HepG2 (cell line): ENCODE results near the gene NPC2. TPM values are rescaled to one million over a fixed set of nuclear protein-coding genes. Genes with fewer than 3 reads are reported as not detected.
A peak's percentile ranks its signal among the peaks of the same experiment; 100 is the strongest.

ENCODE experiments used
- AHR ChIP-seq: IDR thresholded peaks from 2 replicates; pipeline ENCODE4 v1.6.1; 2018; ENCODE audit warnings: missing genetic modification reagents, missing compliant biosample characterization
- GATAD1 ChIP-seq: IDR thresholded peaks from 2 replicates; pipeline ENCODE4 v1.6.1; 2016; ENCODE audit warnings: missing genetic modification reagents, missing compliant biosample characterization
- HMG20A ChIP-seq: IDR thresholded peaks from 2 replicates; pipeline ENCODE4 v1.6.1; 2016; ENCODE audit warnings: borderline replicate concordance
- IRF9 ChIP-seq: sonication (generic); formaldehyde crosslinking; IDR thresholded peaks from 2 replicates; pipeline ENCODE4 v1.8.0; 2022; ENCODE audit warnings: missing genetic modification reagents, mild to moderate bottlenecking, borderline replicate concordance
- MXI1 ChIP-seq: IDR thresholded peaks from 3 replicates; pipeline ENCODE4 v1.6.1; 2012; ENCODE audit warnings: low read depth, low read length, inconsistent platforms, borderline replicate concordance
- PAXIP1 ChIP-seq: sonication (generic); formaldehyde crosslinking; conservative IDR thresholded peaks from 2 replicates; pipeline ENCODE4 v1.4.0; 2020; ENCODE audit warnings: mild to moderate bottlenecking, missing genetic modification reagents, moderate library complexity
- SCMH1 ChIP-seq: sonication (generic); formaldehyde crosslinking; IDR thresholded peaks from 2 replicates; pipeline ENCODE4 v1.9.0; 2021; ENCODE audit warnings: missing genetic modification reagents, mild to moderate bottlenecking, borderline replicate concordance
- SMAD1 ChIP-seq: sonication (generic); formaldehyde crosslinking; IDR thresholded peaks from 2 replicates; pipeline ENCODE4 v1.4.0; 2020; ENCODE audit warnings: missing genetic modification reagents, low read depth, mild to moderate bottlenecking, borderline replicate concordance
- STAG1 ChIP-seq: sonication (generic); formaldehyde crosslinking; IDR thresholded peaks from 2 replicates; pipeline ENCODE4 v1.4.0; 2020; ENCODE audit warnings: missing genetic modification reagents
- SYNCRIP ChIP-seq: fragments of 200-400 bp; formaldehyde crosslinking; IDR thresholded peaks from 2 replicates; pipeline ENCODE4 v1.6.1; 2018; ENCODE audit warnings: mild to moderate bottlenecking, low read depth, low read length; ENCODE audit not compliant: insufficient read depth
- ZMAT3 ChIP-seq: sonication (generic); formaldehyde crosslinking; conservative IDR thresholded peaks from 2 replicates; pipeline ENCODE4 v1.7.0; 2021; ENCODE audit warnings: missing genetic modification reagents
- ZNF10 ChIP-seq: sonication (generic); formaldehyde crosslinking; IDR thresholded peaks from 2 replicates; pipeline ENCODE4 v1.4.0; 2020; ENCODE audit warnings: mild to moderate bottlenecking, low read depth, missing genetic modification reagents, borderline replicate concordance
- ZNF329 ChIP-seq: sonication (generic); formaldehyde crosslinking; IDR thresholded peaks from 2 replicates; pipeline ENCODE4 v1.9.0; 2021; ENCODE audit warnings: low read depth, mild to moderate bottlenecking, missing genetic modification reagents
- ZNF574 ChIP-seq: sonication (generic); formaldehyde crosslinking; IDR thresholded peaks from 2 replicates; pipeline ENCODE4 v1.4.0; 2020; ENCODE audit warnings: missing genetic modification reagents
- ZNF660 ChIP-seq: sonication (generic); formaldehyde crosslinking; IDR thresholded peaks from 2 replicates; pipeline ENCODE4 v1.5.1; 2020; ENCODE audit warnings: mild to moderate bottlenecking, low read depth, missing genetic modification reagents, borderline replicate concordance
- polyA plus RNA-seq, 8 experiments: library from polyadenylated mRNA; depleted of rRNA in 3 of 8; stranded (reverse) in 7 of 8; unstranded in 1 of 8; fragments of >200 nt; fragmentation: Illumina TruSeq in 4 of 8; extraction: Trizol in 4 of 8; gene quantifications; 2 replicates each; pipeline versions ENCODE4 v1.2.1 to v1.2.3, GENCODE V29; 2011 to 2016; ENCODE audit warnings: low read depth in 4 of 8, missing spikeins in 1 of 8, mixed read lengths in 1 of 8; ENCODE audit not compliant: insufficient read depth in 1 of 8
- total RNA-seq, 5 experiments: library from RNA; depleted of rRNA; stranded (reverse); fragments of >200 nt; fragmentation: Illumina TruSeq; extraction: Trizol; gene quantifications; 2 replicates each; pipeline ENCODE4 v1.2.3, GENCODE V29; 2016; ENCODE audit warnings: low read depth in 1 of 5
- TF ChIP-seq, protein P1 (sequence below): IDR thresholded peaks from 2 replicates; pipeline ENCODE4 v1.6.1; 2016; ENCODE audit warnings: missing biosample characterization, missing genetic modification reagents, low read depth
- TF ChIP-seq, protein P2 (sequence below): sonication (generic); formaldehyde crosslinking; IDR thresholded peaks from 2 replicates; pipeline ENCODE4 v1.5.1; 2020; ENCODE audit warnings: mild to moderate bottlenecking, missing genetic modification reagents, moderate library complexity

Gene NPC2
- total and polyA plus RNA-seq, 2 of the 13 experiments (the other 11 are each of a cell fraction or from before 2014, with no cell fraction given): 132 to 164 TPM

DNA sequence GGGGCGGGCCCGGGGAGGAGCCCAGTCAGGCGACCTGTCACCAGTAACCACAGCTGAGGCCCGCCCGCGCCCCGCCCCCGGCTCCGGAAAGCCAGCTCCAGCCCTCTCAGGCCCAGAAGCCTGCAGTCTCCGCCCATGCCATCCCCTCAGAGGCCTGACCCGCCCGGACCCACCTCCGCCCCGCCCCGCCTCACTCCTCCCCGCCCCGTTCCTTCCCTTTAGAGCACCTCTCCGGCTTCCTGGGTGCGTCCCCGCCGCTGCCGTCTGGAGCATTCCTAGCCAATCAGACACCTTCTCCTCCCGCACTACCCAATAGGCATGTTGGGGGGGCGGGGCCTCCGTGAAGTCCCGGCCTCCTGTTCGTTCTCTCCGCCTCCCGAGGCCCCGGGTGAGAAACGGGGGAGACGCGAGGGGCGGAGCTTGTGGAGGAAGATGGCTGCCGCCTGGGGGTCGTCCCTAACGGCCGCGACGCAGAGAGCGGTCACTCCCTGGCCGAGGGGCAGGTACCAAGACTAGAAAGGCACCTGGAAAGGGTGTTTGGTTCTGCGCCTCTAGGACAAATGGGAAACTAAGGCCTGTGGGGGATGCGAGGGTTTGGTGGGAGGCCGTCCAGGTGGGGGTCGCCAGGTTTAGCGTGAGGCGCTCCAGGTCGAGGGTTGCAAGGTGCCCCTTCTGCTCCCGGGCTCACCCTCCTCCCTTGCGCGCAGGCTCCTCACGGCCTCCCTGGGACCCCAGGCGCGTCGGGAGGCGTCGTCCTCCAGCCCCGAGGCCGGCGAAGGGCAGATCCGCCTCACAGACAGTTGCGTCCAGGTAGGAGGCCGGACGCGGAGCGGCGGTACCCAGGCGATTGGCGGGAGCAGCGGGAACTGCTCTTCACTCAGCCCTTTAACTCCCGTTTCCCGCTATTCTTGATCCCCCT lies 497 bp upstream of the NPC2 start, which contains the start of gene ISCA2 (continued):
- TF ChIP-seq, protein P1, sequence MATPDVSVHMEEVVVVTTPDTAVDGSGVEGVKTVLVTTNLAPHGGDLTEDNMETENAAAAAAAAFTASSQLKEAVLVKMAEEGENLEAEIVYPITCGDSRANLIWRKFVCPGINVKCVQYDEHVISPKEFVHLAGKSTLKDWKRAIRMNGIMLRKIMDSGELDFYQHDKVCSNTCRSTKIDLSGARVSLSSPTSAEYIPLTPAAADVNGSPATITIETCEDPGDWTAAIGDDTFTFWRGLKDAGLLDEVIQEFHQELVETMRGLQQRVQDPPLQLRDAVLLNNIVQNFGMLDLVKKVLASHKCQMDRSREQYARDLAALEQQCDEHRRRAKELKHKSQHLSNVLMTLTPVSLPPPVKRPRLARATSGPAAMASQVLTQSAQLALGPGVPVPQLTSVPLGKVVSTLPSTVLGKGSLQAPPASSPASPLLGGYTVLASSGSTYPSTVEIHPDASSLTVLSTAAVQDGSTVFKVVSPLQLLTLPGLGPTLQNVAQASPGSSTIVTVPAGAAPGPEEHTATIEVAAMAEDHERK (CRISPR knock-in tag): no peak
- TF ChIP-seq ZMAT3 (CRISPR knock-in tag): 0 out of 2 replicates have a peak, but pooled peaks have one; percentile 21
- TF ChIP-seq SCMH1 (CRISPR knock-in tag): no peak
- TF ChIP-seq ZNF660 (CRISPR knock-in tag): no peak
- 0 out of 2 replicates have a peak, but pooled peaks have one; percentile 13 for TF ChIP-seq ZNF574 (CRISPR knock-in tag)
- TF ChIP-seq HMG20A (CRISPR knock-in tag): no peak
- TF ChIP-seq MXI1: no peak
- 0 out of 2 replicates have a peak, but pooled peaks have one; percentile 16 for TF ChIP-seq AHR (CRISPR knock-in tag)
- no peak for TF ChIP-seq ZNF329 (CRISPR knock-in tag)
- TF ChIP-seq, protein P2, sequence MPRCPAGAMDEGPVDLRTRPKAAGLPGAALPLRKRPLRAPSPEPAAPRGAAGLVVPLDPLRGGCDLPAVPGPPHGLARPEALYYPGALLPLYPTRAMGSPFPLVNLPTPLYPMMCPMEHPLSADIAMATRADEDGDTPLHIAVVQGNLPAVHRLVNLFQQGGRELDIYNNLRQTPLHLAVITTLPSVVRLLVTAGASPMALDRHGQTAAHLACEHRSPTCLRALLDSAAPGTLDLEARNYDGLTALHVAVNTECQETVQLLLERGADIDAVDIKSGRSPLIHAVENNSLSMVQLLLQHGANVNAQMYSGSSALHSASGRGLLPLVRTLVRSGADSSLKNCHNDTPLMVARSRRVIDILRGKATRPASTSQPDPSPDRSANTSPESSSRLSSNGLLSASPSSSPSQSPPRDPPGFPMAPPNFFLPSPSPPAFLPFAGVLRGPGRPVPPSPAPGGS: no peak
- peak; percentile 74 for TF ChIP-seq GATAD1
- no peak for TF ChIP-seq ZNF10
- TF ChIP-seq STAG1: no peak
- TF ChIP-seq SMAD1 (CRISPR knock-in tag): no peak
- no peak for TF ChIP-seq SYNCRIP
- 0 out of 2 replicates have a peak, but pooled peaks have one; percentile 44 for TF ChIP-seq IRF9 (CRISPR knock-in tag)
- TF ChIP-seq PAXIP1 (CRISPR knock-in tag): 0 out of 2 replicates have a peak, but pooled peaks have one; percentile 7
